Ishikawa (cell line): Measurements from ENCODE around the gene FOXN3.

Experiments used
- CEBPB ChIP-seq: IDR thresholded peaks from 2 replicates; pipeline ENCODE4 v1.6.1; 2012
- CREB1 ChIP-seq: IDR thresholded peaks from 2 replicates; pipeline ENCODE4 v1.6.1; 2012; ENCODE audit warnings: low read depth
- EGR1 ChIP-seq: IDR thresholded peaks from 2 replicates; pipeline ENCODE4 v1.6.1; 2012
- EP300 ChIP-seq: IDR thresholded peaks from 2 replicates; pipeline ENCODE4 v1.6.1; 2012; ENCODE audit warnings: borderline replicate concordance
- FOXM1 ChIP-seq: IDR thresholded peaks from 2 replicates; pipeline ENCODE4 v1.6.1; 2012; ENCODE audit warnings: low read depth, borderline replicate concordance
- MAX ChIP-seq: IDR thresholded peaks from 2 replicates; pipeline ENCODE4 v1.6.1; 2012
- NFIC ChIP-seq: IDR thresholded peaks from 2 replicates; pipeline ENCODE4 v1.6.1; 2012
- RAD21 ChIP-seq: IDR thresholded peaks from 2 replicates; pipeline ENCODE4 v1.6.1; 2012; ENCODE audit warnings: low read depth
- REST ChIP-seq: IDR thresholded peaks from 2 replicates; pipeline ENCODE4 v1.6.1; 2012; ENCODE audit warnings: low read depth, mild to moderate bottlenecking
- TAF1 ChIP-seq: IDR thresholded peaks from 2 replicates; pipeline ENCODE4 v1.6.1; 2012; ENCODE audit warnings: low read depth, mild to moderate bottlenecking
- TCF12 ChIP-seq: IDR thresholded peaks from 2 replicates; pipeline ENCODE4 v1.6.1; 2012; ENCODE audit warnings: low read depth
- TEAD4 ChIP-seq: IDR thresholded peaks from 2 replicates; pipeline ENCODE4 v1.6.1; 2012
- YY1 ChIP-seq: IDR thresholded peaks from 2 replicates; pipeline ENCODE4 v1.6.1; 2012; ENCODE audit warnings: low read depth

- TF ChIP-seq REST: no peak
- TF ChIP-seq YY1: no peak
- TF ChIP-seq FOXM1: no peak
- TF ChIP-seq MAX: no peak
- no peak for TF ChIP-seq EP300
- no peak for TF ChIP-seq RAD21
- TF ChIP-seq CEBPB: no peak
- no peak for TF ChIP-seq TAF1
- no peak for TF ChIP-seq TEAD4
- no peak for TF ChIP-seq CREB1
- no peak for TF ChIP-seq TCF12
- TF ChIP-seq NFIC: no peak
- TF ChIP-seq EGR1: no peak
Observed at GRCh38 chr14:89258728-89259273, 158.2 kb downstream of the FOXN3 start.
